ENCODE data around the gene SLC2A10.

Gene SLC2A10

GRCh38 chr20:46775806-46776205 lies 66.4 kb downstream of the SLC2A10 start:
- TF ChIP-seq, protein P1, sequence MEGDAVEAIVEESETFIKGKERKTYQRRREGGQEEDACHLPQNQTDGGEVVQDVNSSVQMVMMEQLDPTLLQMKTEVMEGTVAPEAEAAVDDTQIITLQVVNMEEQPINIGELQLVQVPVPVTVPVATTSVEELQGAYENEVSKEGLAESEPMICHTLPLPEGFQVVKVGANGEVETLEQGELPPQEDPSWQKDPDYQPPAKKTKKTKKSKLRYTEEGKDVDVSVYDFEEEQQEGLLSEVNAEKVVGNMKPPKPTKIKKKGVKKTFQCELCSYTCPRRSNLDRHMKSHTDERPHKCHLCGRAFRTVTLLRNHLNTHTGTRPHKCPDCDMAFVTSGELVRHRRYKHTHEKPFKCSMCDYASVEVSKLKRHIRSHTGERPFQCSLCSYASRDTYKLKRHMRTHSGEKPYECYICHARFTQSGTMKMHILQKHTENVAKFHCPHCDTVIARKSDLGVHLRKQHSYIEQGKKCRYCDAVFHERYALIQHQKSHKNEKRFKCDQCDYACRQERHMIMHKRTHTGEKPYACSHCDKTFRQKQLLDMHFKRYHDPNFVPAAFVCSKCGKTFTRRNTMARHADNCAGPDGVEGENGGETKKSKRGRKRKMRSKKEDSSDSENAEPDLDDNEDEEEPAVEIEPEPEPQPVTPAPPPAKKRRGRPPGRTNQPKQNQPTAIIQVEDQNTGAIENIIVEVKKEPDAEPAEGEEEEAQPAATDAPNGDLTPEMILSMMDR (conservative IDR thresholded peaks at IDR 0.05): no peak
- no peak overlapping the region for H3K27ac ChIP-seq

GRCh38 chr20:46777331-46777730 lies 67.9 kb downstream of the SLC2A10 start:
- TF ChIP-seq, protein P1 (conservative IDR thresholded peaks at IDR 0.05): no peak
- H3K27ac ChIP-seq: no peak overlapping the region

DNA sequence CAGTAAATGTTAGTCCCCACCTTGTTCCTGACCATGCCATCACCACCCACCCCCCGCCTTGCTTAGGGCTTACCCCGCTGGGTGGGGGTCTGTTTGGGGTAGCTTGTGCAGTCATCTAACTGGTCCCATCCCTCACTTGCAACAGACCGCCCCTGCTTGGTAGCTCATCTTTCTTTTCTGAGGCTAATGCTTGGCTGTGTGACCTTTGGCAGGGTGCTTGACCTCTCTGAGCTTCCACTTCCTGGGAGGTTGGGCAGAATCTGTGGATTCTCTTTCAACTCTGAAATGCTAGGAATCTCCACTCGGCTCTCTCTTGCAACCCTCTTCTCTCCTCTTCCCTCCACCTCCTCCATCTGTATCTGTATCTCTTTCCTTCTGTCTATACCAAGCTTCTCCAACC lies 70.4 kb downstream of the SLC2A10 start:
- TF ChIP-seq, protein P1 (conservative IDR thresholded peaks at IDR 0.05): no peak
- H3K27ac ChIP-seq: no peak overlapping the region

DNA sequence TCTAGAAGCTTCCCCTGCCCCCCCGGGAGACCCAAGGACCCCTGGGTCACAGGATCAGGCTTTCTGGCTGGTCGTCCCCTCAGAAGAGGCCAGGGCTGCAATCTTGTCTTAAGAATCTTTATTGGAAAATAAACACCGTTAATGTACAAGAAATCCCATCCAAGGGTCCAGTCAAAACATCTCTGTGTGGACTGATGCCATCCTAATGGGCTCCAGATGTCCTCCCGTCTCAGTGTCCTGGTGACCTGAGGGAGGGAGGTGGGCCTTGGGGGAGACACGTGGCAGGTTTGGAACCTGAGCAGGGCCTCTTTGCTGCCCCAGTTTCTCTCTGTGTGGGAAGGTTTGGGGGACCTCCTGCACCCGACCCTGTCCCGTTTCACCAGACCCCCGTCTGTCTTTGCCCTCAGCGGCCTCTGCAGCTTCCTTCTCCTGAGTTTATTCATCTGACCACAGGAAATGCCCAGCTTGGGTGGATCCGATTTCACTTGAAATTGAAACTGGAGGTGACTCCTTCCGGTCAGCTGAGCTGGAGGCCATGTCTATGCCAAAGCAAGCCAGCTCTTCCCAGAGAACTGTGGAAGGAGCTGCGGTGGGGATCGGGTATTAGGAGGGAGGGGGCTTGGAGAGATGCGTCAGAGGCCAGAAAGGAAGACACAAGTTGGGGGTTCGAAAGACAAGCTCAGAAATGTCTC lies 75.1 kb downstream of the SLC2A10 start:
- TF ChIP-seq, protein P1 (conservative IDR thresholded peaks at IDR 0.05): no peak
- H3K27ac ChIP-seq: peak overlapping the region; percentile 78; the same call in 1 of the 2 replicates

Measured in VCaP (cell line).